ENCODE data around the gene COX7A2.

DNA sequence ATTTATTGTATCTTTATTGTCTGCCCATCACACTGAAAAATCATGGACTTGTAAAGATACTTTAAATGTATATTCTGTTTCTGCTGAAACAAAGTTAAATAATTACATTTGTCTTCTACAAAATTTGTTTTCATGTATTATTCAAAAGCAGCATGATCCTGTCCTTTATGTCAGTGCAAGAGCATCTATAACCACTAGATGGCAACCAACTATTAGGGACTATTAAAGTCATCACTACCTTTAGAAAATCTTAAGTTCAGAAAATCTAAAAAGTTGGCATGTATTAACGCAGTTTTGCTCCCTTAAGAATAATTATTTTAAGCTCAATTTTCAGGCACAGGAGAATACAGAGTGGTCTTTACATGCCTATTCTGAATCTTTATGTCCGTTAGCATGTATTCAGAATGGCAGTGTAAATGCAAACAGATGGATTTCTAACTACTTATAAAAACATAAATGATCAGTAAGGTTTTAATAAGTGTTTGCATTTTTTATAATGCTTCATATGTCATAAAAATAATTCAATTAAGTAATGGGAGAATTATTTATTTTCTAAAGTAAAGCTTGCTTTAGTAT lies 23.2 kb upstream of the COX7A2 start:
- TF ChIP-seq, protein P1, sequence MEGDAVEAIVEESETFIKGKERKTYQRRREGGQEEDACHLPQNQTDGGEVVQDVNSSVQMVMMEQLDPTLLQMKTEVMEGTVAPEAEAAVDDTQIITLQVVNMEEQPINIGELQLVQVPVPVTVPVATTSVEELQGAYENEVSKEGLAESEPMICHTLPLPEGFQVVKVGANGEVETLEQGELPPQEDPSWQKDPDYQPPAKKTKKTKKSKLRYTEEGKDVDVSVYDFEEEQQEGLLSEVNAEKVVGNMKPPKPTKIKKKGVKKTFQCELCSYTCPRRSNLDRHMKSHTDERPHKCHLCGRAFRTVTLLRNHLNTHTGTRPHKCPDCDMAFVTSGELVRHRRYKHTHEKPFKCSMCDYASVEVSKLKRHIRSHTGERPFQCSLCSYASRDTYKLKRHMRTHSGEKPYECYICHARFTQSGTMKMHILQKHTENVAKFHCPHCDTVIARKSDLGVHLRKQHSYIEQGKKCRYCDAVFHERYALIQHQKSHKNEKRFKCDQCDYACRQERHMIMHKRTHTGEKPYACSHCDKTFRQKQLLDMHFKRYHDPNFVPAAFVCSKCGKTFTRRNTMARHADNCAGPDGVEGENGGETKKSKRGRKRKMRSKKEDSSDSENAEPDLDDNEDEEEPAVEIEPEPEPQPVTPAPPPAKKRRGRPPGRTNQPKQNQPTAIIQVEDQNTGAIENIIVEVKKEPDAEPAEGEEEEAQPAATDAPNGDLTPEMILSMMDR (IDR thresholded peaks at IDR 0.05; ENCODE audit: low read length): peak; percentile 84
- TF ChIP-seq EZH2 (optimal IDR thresholded peaks at IDR 0.05; ENCODE audit: low read depth, low read length) (no peak), EZH2phosphoT487 (IDR thresholded peaks at IDR 0.05; ENCODE audit: low read length) (no peak)
